Measurements from ENCODE around the gene MET. TPM values are rescaled to one million over a fixed set of nuclear protein-coding genes. Genes with fewer than 3 reads are reported as not detected.
A peak's percentile ranks its signal among the peaks of the same experiment; 100 is the strongest.

MET gene
- total RNA-seq, 4 donors from 2014 or later: 15.9 to 36.8 (median 28.7) TPM

- in situ Hi-C loops (cut with MboI; ENCODE audit: low sequenced_read_pairs in 4 of 4): no loop called here
Observed at GRCh38 chr7:116683786-116684185, 11.8 kb downstream of the MET start.

DNA sequence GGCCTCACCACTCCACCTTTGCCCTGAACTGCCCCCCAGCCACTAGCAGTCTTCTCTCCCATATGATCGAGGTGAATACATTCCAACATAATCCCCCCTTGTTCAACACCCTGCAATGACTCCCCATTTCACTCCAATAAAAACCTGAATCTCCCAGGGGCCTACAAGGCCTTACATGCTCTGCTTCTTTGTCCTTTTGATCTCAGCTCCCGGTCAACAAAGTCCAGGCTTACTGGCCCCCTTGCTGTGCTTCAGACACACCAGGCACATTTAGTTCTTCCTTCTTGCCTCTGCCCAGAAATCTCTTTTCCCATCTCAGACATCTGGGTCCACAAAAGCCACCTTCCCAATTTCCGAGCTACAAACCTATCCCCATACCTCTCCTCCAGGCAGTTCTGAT lies 14.0 kb downstream of the MET start:
- peaks cover 31 to 33% of the 10 kb centered on the region in 2 donors for H3K4me1 ChIP-seq
- no peaks in the 10 kb centered on the region for H3K9me3 ChIP-seq
- no peak for TF ChIP-seq CTCF (IDR thresholded peaks at IDR 0.05 in 4 of 5, conservative IDR thresholded peaks at IDR 0.05 in 1 of 5)
- TF ChIP-seq POLR2A (IDR thresholded peaks at IDR 0.05): no peak
- DNase-seq (no peak), ATAC-seq (no peak)
- peak overlapping the region; percentile 12 to 68 (median 38) for H3K27ac ChIP-seq
- H3K4me3 ChIP-seq: no peak overlapping the region
- in situ Hi-C loops (cut with MboI; ENCODE audit: low sequenced_read_pairs in 4 of 4) (no loop called here), intact Hi-C loops (cut with DNase I; ENCODE audit: low total_unique reads) (no loop called here)
- no peaks in the 10 kb centered on the region for H3K27me3 ChIP-seq
- no peaks in the 10 kb centered on the region for H3K36me3 ChIP-seq

More at GRCh38 chr7:116683786-116684185, 11.8 kb downstream of the MET start:
- Histone ChIP-seq H3K27me3 (no peaks in the 10 kb centered on the region), H3K4me3 (no peak overlapping the region), H3K4me1 (peaks cover 16 to 25% of the 10 kb centered on the region in 2 donors), H3K27ac (no peak overlapping the region), H3K9me3 (no peaks in the 10 kb centered on the region), H3K36me3 (no peaks in the 10 kb centered on the region)
- ATAC-seq (no peak), DNase-seq (no peak)
- intact Hi-C loops (cut with DNase I; ENCODE audit: low total_unique reads): no loop called here
- TF ChIP-seq POLR2A (IDR thresholded peaks at IDR 0.05): no peak
- no peak for TF ChIP-seq CTCF (IDR thresholded peaks at IDR 0.05 in 4 of 5, conservative IDR thresholded peaks at IDR 0.05 in 1 of 5)

DNA sequence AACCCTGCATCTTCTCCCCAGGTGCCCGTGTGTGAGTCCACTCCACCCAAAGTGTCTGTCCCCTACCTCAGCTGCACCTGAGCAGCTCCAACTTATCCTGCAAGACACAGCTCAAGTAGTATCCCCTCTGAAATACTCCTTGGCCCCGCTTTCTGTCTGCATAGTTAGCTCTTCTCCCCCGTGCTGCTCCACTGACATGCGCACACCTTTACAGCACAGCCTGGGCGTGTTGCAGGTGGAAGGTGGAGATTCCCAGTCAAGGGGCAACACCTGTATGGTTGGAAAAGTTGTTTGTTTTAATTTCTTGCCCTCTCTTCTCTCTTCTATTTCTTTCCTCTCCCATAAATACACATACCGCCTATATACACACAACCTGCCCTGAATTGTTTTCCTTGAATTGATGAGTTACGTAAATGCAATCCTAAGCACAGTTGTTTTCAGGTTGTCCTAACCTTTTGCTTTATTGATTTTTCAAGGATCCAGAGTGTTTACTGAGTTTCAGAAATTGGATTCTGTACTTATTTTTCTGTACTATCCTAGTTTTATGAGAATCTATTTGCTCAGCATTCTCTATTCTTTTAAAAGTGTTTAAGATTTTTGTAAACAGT lies 14.9 kb downstream of the MET start:
- in situ Hi-C loops (cut with MboI; ENCODE audit: low sequenced_read_pairs in 4 of 4): no loop called here
- ATAC-seq: no peak

GRCh38 chr7:116687801-116688201 lies 15.8 kb downstream of the MET start:
- ATAC-seq: peak; percentile 50 to 60
- TF ChIP-seq POLR2A (IDR thresholded peaks at IDR 0.05) (no peak), CTCF (IDR thresholded peaks at IDR 0.05 in 4 of 5, conservative IDR thresholded peaks at IDR 0.05 in 1 of 5) (no peak)
- peaks cover 48 to 51% of the 10 kb centered on the region in 2 donors for H3K4me1 ChIP-seq
- in situ Hi-C loops (cut with MboI; ENCODE audit: low sequenced_read_pairs in 4 of 4): no loop called here
- H3K9me3 ChIP-seq: no peaks in the 10 kb centered on the region
- H3K36me3 ChIP-seq: no peaks in the 10 kb centered on the region
- no peak overlapping the region for H3K4me3 ChIP-seq
- no peaks in the 10 kb centered on the region for H3K27me3 ChIP-seq
- intact Hi-C loops (cut with DNase I; ENCODE audit: low total_unique reads): no loop called here
- H3K27ac ChIP-seq: peak overlapping the region; percentile 47 to 68 (median 56)
- DNase-seq: no peak

More for the DNA sequence above, 14.9 kb downstream of the MET start:
- TF ChIP-seq POLR2A (IDR thresholded peaks at IDR 0.05) (no peak), CTCF (IDR thresholded peaks at IDR 0.05 in 4 of 5, conservative IDR thresholded peaks at IDR 0.05 in 1 of 5) (no peak)
- intact Hi-C loops (cut with DNase I; ENCODE audit: low total_unique reads): no loop called here
- H3K4me1 ChIP-seq: peaks cover 40 to 42% of the 10 kb centered on the region in 2 donors
- H3K9me3 ChIP-seq: no peaks in the 10 kb centered on the region
- DNase-seq: no peak
- H3K4me3 ChIP-seq: no peak overlapping the region
- H3K27me3 ChIP-seq: no peaks in the 10 kb centered on the region
- no peaks in the 10 kb centered on the region for H3K36me3 ChIP-seq
- peak overlapping the region; percentile 47 to 68 (median 56) for H3K27ac ChIP-seq

All from gastrocnemius medialis (tissue), 4 donors.